Measurements from ENCODE around the gene NDE1.

DNA sequence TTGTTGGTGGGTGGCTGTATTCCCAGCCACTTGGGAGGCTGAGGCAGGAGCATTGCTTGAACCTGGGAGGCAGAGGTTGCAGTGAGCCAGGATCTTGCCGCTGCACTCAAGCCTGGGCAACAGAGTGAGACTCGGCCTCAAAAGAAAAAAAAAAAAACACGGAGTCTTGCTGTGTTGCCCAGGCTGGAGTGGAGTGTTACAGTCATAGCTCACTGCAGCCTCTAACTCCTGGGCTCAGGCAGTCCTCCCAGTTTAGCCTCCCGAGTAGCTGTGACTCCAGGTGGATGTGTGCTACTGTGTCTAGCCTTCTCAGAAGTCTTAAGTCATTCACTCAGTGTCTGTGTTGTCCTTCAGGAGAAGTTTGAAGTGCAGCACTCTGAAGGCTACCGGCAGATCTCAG lies 27.4 kb downstream of the NDE1 start:
- TF ChIP-seq POLR2A (IDR thresholded peaks at IDR 0.05): no peak
- TF ChIP-seq, protein P1, sequence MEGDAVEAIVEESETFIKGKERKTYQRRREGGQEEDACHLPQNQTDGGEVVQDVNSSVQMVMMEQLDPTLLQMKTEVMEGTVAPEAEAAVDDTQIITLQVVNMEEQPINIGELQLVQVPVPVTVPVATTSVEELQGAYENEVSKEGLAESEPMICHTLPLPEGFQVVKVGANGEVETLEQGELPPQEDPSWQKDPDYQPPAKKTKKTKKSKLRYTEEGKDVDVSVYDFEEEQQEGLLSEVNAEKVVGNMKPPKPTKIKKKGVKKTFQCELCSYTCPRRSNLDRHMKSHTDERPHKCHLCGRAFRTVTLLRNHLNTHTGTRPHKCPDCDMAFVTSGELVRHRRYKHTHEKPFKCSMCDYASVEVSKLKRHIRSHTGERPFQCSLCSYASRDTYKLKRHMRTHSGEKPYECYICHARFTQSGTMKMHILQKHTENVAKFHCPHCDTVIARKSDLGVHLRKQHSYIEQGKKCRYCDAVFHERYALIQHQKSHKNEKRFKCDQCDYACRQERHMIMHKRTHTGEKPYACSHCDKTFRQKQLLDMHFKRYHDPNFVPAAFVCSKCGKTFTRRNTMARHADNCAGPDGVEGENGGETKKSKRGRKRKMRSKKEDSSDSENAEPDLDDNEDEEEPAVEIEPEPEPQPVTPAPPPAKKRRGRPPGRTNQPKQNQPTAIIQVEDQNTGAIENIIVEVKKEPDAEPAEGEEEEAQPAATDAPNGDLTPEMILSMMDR (IDR thresholded peaks at IDR 0.05): no peak
